Inferior parietal cortex (tissue), 1 donor: ENCODE data around the gene C3orf20.
A peak's percentile ranks its signal among the peaks of the same experiment; 100 is the strongest.

Experiments
- DNase-seq: peaks from one replicate; pipeline ENCODE4 v3.0.0-alpha.2; 2016; ENCODE audit errors: extremely low spot score

The C3orf20 gene

DNA sequence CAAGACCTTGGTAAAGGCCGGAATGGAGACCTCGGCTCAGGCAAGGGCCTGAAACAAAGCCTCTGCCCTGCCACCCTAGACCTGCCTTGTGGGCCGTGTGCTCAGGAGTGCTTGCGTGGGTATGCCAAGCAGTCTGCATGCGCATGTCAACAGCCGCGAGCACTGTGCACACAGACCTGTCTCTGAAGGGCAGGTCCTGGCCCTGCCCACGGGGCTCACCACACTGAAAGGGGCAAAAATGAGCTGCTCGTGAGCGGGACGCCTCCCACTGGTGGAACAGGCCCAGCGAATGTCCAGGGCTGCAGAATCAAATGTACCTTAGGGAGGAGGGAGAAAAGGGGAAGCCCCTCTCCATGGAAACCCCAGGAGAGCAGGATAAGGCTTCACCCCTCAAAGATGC, 99.5 kb downstream of the C3orf20 start:
- no peak for DNase-seq

DNA sequence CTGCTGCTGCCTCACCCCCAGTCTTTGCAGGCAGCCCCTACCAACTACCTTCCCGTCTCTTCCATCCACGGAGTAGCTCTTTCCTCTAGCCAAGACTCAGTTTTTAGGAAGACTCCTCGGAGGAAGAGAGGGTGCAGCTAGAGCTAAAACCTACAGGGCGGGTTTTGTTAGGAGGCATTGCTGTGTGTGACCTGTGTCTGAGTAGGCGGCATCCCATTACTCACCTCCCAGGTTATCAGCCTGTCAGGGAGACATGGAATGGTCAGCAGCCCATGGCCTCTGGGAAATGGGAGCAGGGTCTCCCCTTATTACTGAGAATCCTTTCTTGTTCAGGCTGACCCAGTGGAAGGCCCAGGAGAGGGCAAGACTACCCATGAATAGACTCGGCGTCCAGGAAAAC, 100.1 kb downstream of the C3orf20 start:
- DNase-seq = no peak

DNA sequence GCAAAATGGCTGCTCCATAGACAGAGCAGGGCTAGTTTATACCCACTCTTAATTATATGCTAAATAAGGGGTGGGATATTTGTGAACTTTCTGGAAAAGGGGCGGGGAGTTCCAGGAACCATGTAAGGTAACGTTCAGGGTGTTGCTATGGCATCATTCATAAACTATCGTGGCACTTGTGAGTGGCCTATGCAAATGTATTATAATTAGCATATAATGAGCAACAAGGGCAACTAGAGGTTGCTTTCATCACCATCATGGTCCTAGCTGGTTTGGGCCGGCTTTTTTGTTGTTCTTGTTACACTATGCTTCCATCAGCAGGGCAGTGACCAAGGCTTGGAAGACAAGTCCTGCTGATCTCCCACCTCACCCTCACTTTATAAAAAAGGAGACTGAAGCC, 100.6 kb downstream of the C3orf20 start:
- no peak for DNase-seq

GRCh38 chr3:14779069-14779685, 104.2 kb downstream of the C3orf20 start:
- no peak for DNase-seq

DNA sequence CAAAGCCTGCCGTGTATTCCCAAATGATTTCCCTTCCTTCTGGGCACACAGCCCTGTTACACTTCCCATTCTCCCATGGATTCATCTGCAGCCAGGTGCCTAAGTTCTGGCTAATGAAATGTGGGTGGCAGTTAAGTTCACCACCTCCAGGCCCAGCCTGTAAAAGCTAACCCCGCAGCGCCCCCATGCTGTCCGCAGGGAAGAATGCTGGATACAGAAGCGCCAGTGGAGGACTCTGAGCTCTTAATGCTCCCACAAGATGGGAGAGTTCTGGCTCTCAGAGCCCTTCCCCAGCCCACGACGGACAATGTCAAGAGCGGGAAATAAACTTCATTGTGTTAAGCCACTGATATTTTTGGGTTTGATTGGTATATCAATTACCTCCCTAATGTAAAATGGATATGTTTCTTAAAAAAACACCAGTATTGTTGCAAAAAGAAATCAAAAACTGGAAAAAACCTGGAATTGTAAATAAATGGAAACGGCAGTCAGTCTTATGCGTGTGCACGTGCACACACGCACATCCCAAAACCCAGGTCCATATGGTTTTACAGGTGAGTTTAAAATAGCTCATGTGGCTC, 106.1 kb downstream of the C3orf20 start:
- no peak for DNase-seq

DNA sequence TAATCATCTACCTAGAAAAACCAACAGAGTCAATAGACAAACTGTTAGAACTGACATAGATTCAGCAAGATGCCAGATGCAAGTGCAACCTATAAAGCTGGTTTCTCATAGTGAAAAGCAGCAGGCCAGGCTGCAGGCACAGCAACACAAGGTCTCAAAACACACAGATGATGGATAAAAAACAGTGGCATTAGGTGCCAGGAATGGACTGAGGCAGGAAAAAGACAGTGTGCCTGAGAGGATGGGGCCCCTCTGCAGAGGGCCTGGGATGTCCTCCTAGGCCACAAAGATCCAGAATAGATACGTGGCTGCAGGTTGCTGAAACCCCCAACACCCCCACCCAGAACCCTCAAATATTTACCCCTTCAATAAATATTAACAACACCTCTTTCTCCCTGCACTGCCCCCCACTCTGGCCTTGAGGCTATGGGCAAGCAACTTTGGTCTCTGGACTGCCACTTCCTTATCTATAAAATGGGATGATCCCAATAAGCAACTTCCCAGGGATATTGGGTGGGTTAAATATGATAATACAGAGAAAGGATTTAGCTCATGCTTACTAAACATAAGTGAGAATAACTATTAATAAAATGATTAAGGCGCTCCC, 108.6 kb downstream of the C3orf20 start:
- no peak for DNase-seq

GRCh38 chr3:14784087-14784681, 109.2 kb downstream of the C3orf20 start:
- no peak for DNase-seq

- DNase-seq = no peak
Measured at GRCh38 chr3:14785207-14786155, 110.5 kb downstream of the C3orf20 start.

- no peak for DNase-seq
Measured at GRCh38 chr3:14786369-14786768, 111.4 kb downstream of the C3orf20 start.

GRCh38 chr3:14787630-14788029, 112.7 kb downstream of the C3orf20 start:
- DNase-seq = no peak

- DNase-seq = no peak
Measured at GRCh38 chr3:14788644-14789043, 113.7 kb downstream of the C3orf20 start.

DNA sequence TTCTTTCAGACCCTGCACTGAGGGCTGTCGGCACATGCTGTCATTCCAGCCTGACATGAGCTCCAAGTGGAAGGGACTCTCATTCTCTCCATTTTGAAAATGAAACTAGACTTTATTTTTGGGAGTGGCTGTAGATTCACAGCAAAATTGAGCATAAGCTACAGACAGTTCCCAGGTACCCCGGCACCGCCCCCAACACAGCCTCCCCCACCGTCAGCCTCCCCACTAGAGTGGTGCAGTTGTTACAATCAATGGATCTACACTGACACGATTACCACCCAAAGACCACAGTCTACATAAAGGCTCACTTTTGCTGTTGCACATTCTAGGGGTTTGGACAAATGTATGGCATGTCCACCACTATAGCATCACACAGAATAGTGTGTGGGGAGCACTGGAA, 114.3 kb downstream of the C3orf20 start:
- DNase-seq = no peak

DNA sequence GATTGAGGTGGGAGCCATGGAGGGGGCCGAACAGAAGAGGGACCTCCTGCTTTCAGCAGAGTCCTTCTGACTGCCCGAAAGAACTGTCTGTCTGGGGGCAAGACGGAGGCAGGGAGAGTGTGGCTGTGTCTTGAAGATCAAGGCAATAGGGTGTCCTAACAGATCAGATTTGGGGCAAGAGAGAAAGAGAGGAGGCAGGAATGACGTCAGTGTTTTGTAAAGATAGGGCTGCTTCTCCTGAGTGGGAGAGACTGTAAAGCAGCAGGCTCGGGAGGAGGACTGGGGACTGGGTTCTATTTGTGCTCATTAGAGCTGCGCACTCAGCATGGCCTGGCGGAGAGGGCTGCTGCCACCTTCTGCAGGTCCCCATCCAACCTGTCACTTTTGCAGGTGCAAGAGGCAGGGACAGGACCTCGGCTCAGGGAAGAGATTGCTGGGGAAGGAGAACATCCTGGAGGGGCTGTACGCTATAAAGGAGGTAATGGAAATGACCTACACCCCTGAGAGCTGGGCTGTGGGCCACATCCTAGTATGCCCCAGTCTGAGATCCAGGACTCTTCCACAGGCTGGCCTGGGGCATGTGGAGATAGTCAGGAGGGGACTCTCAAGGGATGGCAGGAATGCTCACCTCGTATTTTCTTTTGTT, 114.8 kb downstream of the C3orf20 start:
- no peak for DNase-seq

DNA sequence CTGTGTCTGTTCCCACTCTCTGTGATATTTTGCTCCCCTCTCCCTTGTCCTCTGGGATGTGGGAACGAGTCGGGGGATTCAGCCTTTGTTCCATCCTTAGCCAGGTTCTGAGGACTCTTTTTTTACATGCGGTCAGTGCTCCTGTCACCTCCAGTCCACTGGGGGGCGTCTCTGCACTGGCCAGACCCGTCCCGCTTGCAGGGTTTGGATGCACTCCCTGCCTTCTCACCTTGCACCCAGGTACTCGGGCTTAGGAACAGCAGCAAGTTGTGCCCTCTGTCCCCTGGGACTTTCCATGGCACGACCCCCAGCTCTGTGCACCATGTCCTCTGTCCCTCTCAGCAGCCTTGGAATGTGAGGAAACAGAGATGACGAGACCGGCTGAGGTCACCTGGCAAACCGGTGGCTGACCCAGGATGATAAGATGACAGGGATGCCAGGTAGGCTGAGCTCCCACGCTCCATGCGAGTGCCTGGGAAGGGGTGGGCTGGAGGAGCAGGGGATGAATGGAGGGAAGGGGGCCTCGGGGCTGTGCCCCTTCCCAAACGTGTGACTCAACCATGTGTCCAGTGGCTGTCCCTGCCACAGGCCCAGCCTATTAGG, 116.5 kb downstream of the C3orf20 start:
- DNase-seq = peak; percentile 13

DNA sequence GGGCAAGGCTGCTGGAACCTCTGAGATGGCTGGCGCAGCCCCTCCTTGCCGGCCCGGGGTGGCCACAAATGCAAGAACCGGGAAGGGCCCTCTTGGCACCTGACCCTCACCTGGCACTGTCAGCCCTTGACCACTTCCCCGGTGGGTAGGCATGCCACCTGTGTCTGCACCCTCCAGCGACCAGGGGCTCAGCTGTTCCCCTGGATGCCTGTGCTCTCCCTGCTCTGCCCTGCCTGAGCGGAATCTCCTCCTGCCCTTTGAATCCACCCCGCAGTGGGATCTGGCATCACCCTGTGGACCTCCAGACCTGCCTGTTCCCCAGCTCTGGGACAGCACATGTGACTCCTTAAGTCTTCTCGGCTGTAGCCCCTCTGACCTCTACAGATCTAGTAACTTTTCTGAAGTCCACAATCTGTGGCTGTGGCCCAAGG, 117.8 kb downstream of the C3orf20 start:
- no peak for DNase-seq

- DNase-seq = no peak
Measured at GRCh38 chr3:14793126-14793857, 118.4 kb downstream of the C3orf20 start.

GRCh38 chr3:14793858-14794234, 118.9 kb downstream of the C3orf20 start:
- DNase-seq = no peak

GRCh38 chr3:14794435-14794834, 119.5 kb downstream of the C3orf20 start:
- DNase-seq = no peak

- DNase-seq = no peak
Measured at GRCh38 chr3:14795996-14796395, 121.1 kb downstream of the C3orf20 start.

DNA sequence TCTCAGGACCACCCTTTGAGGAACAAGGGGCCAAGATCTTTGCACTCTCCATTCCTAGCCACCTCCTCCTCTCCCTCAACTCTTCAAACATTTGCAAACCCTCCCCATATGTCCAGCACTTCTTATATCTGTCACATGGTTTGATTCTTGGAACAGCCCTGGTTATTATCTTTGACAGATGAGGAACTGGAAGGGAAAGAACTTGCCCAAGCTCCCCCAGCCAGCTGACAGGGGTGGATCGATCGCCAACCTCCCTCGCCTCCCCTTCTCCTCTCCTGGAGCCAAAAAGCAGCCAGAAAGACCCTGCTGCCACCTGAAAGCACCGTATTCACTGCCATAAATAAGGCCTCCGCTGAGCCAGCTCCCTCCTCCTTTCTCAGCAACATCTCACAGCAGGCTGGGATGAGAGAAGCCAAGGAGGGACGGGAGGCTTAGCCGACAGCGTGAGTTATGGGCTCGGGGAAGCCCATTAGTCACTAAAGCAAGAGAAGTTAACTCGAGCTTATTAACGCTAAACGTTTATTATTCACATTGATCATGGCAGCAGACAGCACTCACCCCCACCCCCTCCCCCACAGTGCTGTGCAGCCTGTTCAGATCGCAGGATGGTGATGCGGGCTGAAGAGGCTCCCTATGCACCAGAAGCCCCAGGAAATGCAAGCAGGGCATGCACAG, 121.6 kb downstream of the C3orf20 start:
- DNase-seq = no peak
